Measurements from ENCODE around the gene ENO2.
A peak's percentile ranks its signal among the peaks of the same experiment; 100 is the strongest.
"Not testable (repeated sequence)": the region's sequence is repeated elsewhere in the genome, so short reads cannot be mapped to it uniquely, and the experiment has no call there.

The ENO2 gene

DNA sequence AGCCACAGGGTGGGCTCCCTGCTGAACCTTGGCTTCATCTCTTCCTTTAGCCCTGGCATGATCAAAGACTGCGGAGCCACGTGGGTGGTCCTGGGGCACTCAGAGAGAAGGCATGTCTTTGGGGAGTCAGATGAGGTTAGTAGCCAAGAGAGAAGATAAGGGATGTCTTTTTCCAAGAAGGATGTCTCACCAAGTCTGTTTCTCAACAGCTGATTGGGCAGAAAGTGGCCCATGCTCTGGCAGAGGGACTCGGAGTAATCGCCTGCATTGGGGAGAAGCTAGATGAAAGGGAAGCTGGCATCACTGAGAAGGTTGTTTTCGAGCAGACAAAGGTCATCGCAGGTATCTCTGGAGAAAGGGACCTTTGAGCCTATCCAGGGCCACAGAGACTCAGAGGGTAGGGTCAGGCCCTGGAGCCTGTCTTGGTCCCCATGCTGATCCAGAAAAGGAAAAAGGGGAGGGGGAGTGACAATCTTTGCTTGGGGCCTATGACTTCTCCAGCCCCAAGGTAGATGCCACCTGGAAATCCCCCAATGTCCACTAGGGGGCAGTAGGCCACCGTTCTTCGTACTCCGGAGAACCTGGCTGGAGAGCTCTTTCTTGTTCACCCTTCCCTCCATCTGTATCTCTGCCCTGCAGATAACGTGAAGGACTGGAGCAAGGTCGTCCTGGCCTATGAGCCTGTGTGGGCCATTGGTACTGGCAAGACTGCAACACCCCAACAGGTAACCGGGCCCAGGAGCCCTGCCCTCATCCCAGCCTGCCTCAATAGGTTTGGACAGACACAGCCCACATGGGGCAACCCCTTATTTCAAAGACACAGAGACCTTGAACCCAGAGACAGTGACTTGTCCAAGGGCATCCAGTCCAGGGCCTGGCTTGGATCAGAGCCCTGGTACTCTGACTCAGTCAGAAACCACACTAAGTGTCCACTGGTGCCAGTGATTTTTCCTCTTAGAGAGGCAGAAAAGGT, 45.0 kb upstream of the ENO2 start:
- DNase-seq (ENCODE audit: low read depth) = no peak
- peak overlapping the region; percentile 53 for H3K4me3 ChIP-seq (ENCODE audit: control insufficient read depth, low read depth, low read length)
- TF ChIP-seq, protein P1, sequence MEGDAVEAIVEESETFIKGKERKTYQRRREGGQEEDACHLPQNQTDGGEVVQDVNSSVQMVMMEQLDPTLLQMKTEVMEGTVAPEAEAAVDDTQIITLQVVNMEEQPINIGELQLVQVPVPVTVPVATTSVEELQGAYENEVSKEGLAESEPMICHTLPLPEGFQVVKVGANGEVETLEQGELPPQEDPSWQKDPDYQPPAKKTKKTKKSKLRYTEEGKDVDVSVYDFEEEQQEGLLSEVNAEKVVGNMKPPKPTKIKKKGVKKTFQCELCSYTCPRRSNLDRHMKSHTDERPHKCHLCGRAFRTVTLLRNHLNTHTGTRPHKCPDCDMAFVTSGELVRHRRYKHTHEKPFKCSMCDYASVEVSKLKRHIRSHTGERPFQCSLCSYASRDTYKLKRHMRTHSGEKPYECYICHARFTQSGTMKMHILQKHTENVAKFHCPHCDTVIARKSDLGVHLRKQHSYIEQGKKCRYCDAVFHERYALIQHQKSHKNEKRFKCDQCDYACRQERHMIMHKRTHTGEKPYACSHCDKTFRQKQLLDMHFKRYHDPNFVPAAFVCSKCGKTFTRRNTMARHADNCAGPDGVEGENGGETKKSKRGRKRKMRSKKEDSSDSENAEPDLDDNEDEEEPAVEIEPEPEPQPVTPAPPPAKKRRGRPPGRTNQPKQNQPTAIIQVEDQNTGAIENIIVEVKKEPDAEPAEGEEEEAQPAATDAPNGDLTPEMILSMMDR (IDR thresholded peaks at IDR 0.05; ENCODE audit: control insufficient read depth, insufficient read depth, low read depth, low read length, missing control alignments) = peak; percentile 88

DNA sequence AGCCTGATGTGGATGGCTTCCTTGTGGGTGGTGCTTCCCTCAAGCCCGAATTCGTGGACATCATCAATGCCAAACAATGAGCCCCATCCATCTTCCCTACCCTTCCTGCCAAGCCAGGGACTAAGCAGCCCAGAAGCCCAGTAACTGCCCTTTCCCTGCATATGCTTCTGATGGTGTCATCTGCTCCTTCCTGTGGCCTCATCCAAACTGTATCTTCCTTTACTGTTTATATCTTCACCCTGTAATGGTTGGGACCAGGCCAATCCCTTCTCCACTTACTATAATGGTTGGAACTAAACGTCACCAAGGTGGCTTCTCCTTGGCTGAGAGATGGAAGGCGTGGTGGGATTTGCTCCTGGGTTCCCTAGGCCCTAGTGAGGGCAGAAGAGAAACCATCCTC, 44.1 kb upstream of the ENO2 start:
- not testable (repeated sequence) for H3K4me3 ChIP-seq (ENCODE audit: control insufficient read depth, low read depth, low read length); DNase-seq (ENCODE audit: low read depth)

DNA sequence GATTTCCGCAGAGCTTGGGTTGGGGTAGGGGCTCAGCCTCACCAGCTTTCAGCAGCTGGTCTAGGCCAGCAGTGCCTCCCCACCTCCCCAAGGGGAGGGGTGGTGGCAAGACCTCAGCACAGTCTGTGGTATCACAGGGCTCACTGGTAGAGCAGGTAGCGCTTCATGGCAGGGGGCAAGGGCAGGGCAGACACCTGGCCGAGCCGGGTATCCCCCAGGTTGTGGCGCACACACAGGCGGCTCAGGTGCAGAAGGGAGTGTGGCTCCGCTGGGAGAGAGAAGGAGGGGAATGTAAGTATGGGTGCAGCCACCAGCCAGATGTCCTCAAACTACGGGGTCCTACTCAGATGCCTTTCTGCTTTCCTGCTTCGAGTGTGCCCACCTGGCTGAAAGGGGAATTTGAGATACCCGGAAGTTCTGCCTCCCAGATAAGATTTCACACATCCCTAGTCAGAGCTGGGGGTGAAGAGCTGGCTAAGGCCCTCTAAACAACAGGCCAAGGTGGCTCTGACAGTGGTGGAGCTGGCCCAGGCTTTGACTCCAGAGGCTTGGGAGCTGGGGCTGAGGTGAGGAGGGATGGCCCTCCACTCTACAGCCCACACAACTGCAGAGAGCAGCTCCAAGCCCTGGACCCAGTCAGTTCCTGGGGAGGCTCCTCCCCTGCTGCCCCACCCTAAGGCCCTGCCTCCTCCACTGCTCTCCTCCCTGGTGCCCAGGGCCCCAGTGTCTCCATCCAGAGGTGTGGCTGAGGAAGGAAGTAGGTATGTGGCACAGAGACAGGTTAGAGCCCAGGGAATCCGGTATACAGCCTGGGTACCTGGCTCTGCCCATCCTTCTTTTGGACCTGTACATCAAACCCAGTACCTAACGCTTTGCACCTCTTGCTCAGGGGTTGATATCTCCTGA, 43.1 kb upstream of the ENO2 start:
- TF ChIP-seq, protein P1 (IDR thresholded peaks at IDR 0.05; ENCODE audit: control insufficient read depth, insufficient read depth, low read depth, low read length, missing control alignments) = no peak
- DNase-seq (ENCODE audit: low read depth) = no peak
- peak overlapping the region; percentile 65 for H3K4me3 ChIP-seq (ENCODE audit: control insufficient read depth, low read depth, low read length)

DNA sequence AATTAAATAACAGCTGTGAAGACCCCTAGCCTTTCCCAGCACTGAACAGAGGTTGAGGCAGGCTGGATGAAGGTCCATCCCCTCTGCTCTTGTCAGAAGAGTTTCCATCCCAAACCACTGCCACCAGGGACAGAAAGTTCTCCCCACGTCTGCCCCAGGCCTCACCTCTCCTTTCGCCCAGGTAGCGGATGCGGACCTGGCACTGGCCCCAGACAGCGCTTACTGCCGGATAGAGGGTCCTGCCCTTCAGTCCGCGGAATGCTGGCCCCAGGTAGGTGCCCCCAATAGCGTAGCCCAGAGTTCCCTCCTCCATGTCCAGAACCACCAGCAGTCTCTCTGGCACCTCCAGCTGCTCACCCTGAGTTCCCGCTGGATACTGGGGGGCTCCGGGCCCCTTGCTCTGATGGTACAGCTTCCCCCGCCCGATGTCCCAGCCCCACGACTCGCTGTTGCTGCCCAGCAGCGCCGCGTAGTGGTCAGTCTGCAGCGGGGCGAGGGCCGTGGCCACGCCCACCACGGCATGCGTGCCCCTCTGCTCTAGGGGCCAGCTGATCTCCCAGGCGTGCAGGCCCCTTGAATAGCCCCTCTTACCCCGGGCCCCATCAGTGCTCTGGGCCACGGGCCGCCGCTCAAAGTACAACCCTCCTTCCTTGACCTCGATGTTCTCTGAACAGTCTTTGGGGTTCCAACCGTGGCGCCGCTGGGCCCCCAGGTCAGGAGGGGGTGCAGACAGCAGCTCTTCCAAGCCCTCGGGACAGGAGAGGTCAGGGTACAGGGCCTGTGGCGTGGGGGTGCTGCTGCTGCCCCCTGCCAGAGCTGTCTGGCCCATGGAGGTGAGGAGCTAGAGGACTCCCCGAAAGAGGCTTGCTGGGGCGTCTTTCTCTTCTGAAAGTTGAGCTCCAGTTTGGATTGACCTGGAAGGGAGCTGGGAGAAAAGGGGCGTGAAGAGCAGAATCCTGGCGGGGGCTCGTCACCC, 42.0 kb upstream of the ENO2 start:
- peak overlapping the region; percentile 65 for H3K4me3 ChIP-seq (ENCODE audit: control insufficient read depth, low read depth, low read length)
- no peak for DNase-seq (ENCODE audit: low read depth)
- TF ChIP-seq, protein P1 (IDR thresholded peaks at IDR 0.05; ENCODE audit: control insufficient read depth, insufficient read depth, low read depth, low read length, missing control alignments) = peak; percentile 99

DNA sequence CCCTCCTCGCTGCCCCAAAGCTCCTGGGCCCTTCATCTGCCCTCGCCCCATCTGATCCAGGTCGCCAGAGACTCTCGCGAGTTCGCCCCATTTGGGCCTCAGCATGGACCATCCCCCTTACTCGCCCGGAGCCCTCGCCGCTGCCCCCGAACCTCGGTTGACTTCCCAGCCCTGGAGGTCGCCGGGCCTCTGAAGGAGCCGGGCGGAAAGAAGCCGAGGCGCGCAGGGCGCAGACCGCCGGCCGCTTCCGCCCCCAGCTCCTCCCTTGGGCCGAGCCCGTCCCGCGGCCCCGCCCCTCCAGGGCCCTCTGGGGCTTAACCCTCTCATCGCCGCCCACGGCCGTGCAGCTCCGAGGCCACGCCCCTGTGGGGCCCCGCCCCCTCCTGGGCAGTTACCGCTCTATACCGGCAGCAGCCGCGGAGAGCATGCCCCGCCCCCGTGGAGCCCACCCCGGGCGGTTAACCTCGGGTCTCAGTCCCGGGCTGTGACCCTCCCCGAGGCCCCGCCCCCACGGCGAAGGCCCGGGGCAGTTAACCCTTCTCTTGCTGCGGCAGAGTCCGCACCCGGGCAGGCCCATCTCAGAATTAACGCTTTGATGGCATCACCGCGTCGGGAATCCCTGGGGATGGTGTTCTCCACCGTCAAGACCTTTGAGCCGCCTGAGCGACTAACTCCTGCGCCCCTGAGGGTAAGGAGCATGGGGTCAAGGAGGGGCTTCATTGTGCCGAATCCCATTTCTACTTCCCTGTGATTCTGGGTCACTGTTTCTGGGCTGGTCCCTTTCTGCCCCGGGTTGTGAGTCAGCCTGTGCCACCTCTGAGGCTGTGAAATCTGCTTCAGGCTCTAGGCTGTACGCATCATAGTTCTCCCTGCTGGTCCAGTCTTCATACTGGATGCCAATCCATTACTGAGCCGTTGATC, 41.0 kb upstream of the ENO2 start, which contains the start of gene SPSB2:
Gene SPSB2 (minus strand): TSS at position 210 of the 921 bp plus-strand sequence. CDS start 402 bp downstream, outside the sequence.
- peak within 1 kb of the TSS; percentile 65 for H3K4me3 ChIP-seq (ENCODE audit: control insufficient read depth, low read depth, low read length)
- TF ChIP-seq, protein P1 (IDR thresholded peaks at IDR 0.05; ENCODE audit: control insufficient read depth, insufficient read depth, low read depth, low read length, missing control alignments) = no peak
- no peak for DNase-seq (ENCODE audit: low read depth)

DNA sequence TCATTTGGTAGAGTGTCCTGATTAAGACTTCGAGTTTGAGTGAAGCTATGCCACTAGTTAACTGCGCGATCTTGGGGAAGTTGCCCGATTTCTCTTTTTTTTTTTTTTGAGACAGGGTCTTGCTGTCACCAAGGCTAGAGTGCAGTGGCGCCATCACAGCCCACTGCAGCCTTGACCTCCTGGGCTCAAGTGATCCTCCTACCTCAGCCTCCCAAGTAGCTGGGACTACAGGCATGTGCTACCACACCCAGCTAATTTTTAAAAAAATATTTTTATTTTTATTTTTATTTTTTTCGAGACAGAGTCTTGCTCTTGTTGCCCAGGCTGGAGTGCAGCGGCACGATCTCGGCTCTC, 40.4 kb upstream of the ENO2 start:
- peak overlapping the region; percentile 65 for H3K4me3 ChIP-seq (ENCODE audit: control insufficient read depth, low read depth, low read length)
- not testable (repeated sequence) for DNase-seq (ENCODE audit: low read depth)

DNA sequence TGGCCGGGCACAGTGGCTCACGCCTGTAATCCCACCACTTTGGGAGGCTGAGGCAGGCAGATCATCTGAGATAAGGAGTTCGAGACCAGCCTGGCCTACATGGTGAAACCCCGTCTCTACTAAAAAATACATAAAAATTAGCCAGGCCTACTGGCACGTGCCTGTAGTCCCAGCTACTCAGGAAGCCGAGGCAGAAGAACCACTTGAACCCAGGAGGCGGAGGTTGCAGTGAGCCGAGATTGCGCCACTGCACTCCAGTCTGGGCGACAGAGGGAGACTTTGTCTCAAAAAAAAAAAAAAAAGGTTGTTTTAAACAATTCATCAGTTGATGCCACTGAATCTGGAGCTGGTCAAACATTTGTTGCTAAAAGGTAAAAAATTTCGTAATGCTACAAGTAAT, 34.6 kb upstream of the ENO2 start:
- H3K4me3 ChIP-seq (ENCODE audit: control insufficient read depth, low read depth, low read length) = not testable (repeated sequence)

More for the DNA sequence above, 34.6 kb upstream of the ENO2 start:
- not testable (repeated sequence) for DNase-seq (ENCODE audit: low read depth)

All from AG09309 (cell line).